ENCODE data around the gene DCC.

The DCC gene

GRCh38 chr18:52588931-52589330 lies 248.9 kb downstream of the DCC start:
- no peak for TF ChIP-seq ZNF384 (IDR thresholded peaks at IDR 0.05)
- no peak for TF ChIP-seq ELF4 (IDR thresholded peaks at IDR 0.05)
- TF ChIP-seq BHLHE40 (IDR thresholded peaks at IDR 0.05; ENCODE audit: borderline replicate concordance): no peak
- TF ChIP-seq FOXM1 (IDR thresholded peaks at IDR 0.05; ENCODE audit: borderline replicate concordance): no peak
- TF ChIP-seq TARDBP (IDR thresholded peaks at IDR 0.05): no peak
- no peak for TF ChIP-seq FOXA1 (IDR thresholded peaks at IDR 0.05)
- TF ChIP-seq HDGF (IDR thresholded peaks at IDR 0.05; ENCODE audit: borderline replicate concordance): no peak
- no peak for TF ChIP-seq SP1 (IDR thresholded peaks at IDR 0.05)
- TF ChIP-seq LEF1 (IDR thresholded peaks at IDR 0.05; ENCODE audit: borderline replicate concordance): no peak
- no peak for TF ChIP-seq NFRKB (IDR thresholded peaks at IDR 0.05)
- no peak for TF ChIP-seq FOXK2 (IDR thresholded peaks at IDR 0.05)
- no peak for DNase-seq (ENCODE audit: extremely low spot score)
- CTCF ChIA-PET: no interaction called here
- POLR2A ChIA-PET: no interaction called here

- no peak for DNase-seq (ENCODE audit: extremely low spot score)
- CTCF ChIA-PET: no interaction called here
- POLR2A ChIA-PET: no interaction called here
- no peak for TF ChIP-seq TARDBP (IDR thresholded peaks at IDR 0.05)
- no peak for TF ChIP-seq FOXA1 (IDR thresholded peaks at IDR 0.05)
- TF ChIP-seq FOXM1 (IDR thresholded peaks at IDR 0.05; ENCODE audit: borderline replicate concordance): no peak
- TF ChIP-seq ZNF384 (IDR thresholded peaks at IDR 0.05): no peak
- no peak for TF ChIP-seq SUZ12 (IDR thresholded peaks at IDR 0.05)
- no peak for TF ChIP-seq HDGF (IDR thresholded peaks at IDR 0.05; ENCODE audit: borderline replicate concordance)
- no peak for TF ChIP-seq CTBP1 (IDR thresholded peaks at IDR 0.05; ENCODE audit: borderline replicate concordance)
- no peak for TF ChIP-seq NFRKB (IDR thresholded peaks at IDR 0.05)
- no peak for TF ChIP-seq L3MBTL2 (conservative IDR thresholded peaks at IDR 0.05)
- no peak for TF ChIP-seq SP1 (IDR thresholded peaks at IDR 0.05)
- no peak for TF ChIP-seq LEF1 (IDR thresholded peaks at IDR 0.05; ENCODE audit: borderline replicate concordance)
- no peak for TF ChIP-seq ARNT (IDR thresholded peaks at IDR 0.05)
- no peak for TF ChIP-seq ELF4 (IDR thresholded peaks at IDR 0.05)
- TF ChIP-seq FOXK2 (IDR thresholded peaks at IDR 0.05): no peak
- TF ChIP-seq PKNOX1 (IDR thresholded peaks at IDR 0.05): no peak
- no peak for TF ChIP-seq BHLHE40 (IDR thresholded peaks at IDR 0.05; ENCODE audit: borderline replicate concordance)
Observed at GRCh38 chr18:52596748-52597435, 256.9 kb downstream of the DCC start.

GRCh38 chr18:52598921-52599320 lies 258.9 kb downstream of the DCC start:
- CTCF ChIA-PET: no interaction called here
- no peak for TF ChIP-seq PKNOX1 (IDR thresholded peaks at IDR 0.05)
- TF ChIP-seq L3MBTL2 (conservative IDR thresholded peaks at IDR 0.05): no peak
- no peak for TF ChIP-seq SP1 (IDR thresholded peaks at IDR 0.05)
- no peak for TF ChIP-seq NFRKB (IDR thresholded peaks at IDR 0.05)
- POLR2A ChIA-PET: no interaction called here
- DNase-seq (ENCODE audit: extremely low spot score): no peak

GRCh38 chr18:52602820-52603219 lies 262.8 kb downstream of the DCC start:
- CTCF ChIA-PET: no interaction called here
- no peak for TF ChIP-seq ELF4 (IDR thresholded peaks at IDR 0.05)
- no peak for TF ChIP-seq L3MBTL2 (conservative IDR thresholded peaks at IDR 0.05)
- no peak for TF ChIP-seq ARNT (IDR thresholded peaks at IDR 0.05)
- no peak for TF ChIP-seq TARDBP (IDR thresholded peaks at IDR 0.05)
- TF ChIP-seq FOXA1 (IDR thresholded peaks at IDR 0.05): no peak
- no peak for TF ChIP-seq SP1 (IDR thresholded peaks at IDR 0.05)
- no peak for TF ChIP-seq SUZ12 (IDR thresholded peaks at IDR 0.05)
- no peak for TF ChIP-seq HDGF (IDR thresholded peaks at IDR 0.05; ENCODE audit: borderline replicate concordance)
- TF ChIP-seq BHLHE40 (IDR thresholded peaks at IDR 0.05; ENCODE audit: borderline replicate concordance): no peak
- no peak for TF ChIP-seq FOXM1 (IDR thresholded peaks at IDR 0.05; ENCODE audit: borderline replicate concordance)
- TF ChIP-seq CTBP1 (IDR thresholded peaks at IDR 0.05; ENCODE audit: borderline replicate concordance): no peak
- TF ChIP-seq LEF1 (IDR thresholded peaks at IDR 0.05; ENCODE audit: borderline replicate concordance): no peak
- TF ChIP-seq ZNF384 (IDR thresholded peaks at IDR 0.05): no peak
- POLR2A ChIA-PET: no interaction called here
- DNase-seq (ENCODE audit: extremely low spot score): no peak

GRCh38 chr18:52605345-52605744 lies 265.3 kb downstream of the DCC start:
- no peak for DNase-seq (ENCODE audit: extremely low spot score)
- TF ChIP-seq PKNOX1 (IDR thresholded peaks at IDR 0.05) (no peak), NFRKB (IDR thresholded peaks at IDR 0.05) (no peak), HDGF (IDR thresholded peaks at IDR 0.05; ENCODE audit: borderline replicate concordance) (no peak), TARDBP (IDR thresholded peaks at IDR 0.05) (no peak), SP1 (IDR thresholded peaks at IDR 0.05) (no peak), SUZ12 (IDR thresholded peaks at IDR 0.05) (no peak), ELF4 (IDR thresholded peaks at IDR 0.05) (no peak), ZNF384 (IDR thresholded peaks at IDR 0.05) (no peak), FOXK2 (IDR thresholded peaks at IDR 0.05) (no peak), FOXA1 (IDR thresholded peaks at IDR 0.05) (no peak), LEF1 (IDR thresholded peaks at IDR 0.05; ENCODE audit: borderline replicate concordance) (no peak), ARNT (IDR thresholded peaks at IDR 0.05) (no peak), L3MBTL2 (conservative IDR thresholded peaks at IDR 0.05) (no peak), FOXM1 (IDR thresholded peaks at IDR 0.05; ENCODE audit: borderline replicate concordance) (no peak), BHLHE40 (IDR thresholded peaks at IDR 0.05; ENCODE audit: borderline replicate concordance) (no peak), CTBP1 (IDR thresholded peaks at IDR 0.05; ENCODE audit: borderline replicate concordance) (no peak)
- POLR2A ChIA-PET: no interaction called here
- CTCF ChIA-PET: interaction anchor here (0.5 kb wide), 1 partner anchor 15 kb away, joined by 3 read pairs; no protein-coding TSS in a partner anchor

- no peak for TF ChIP-seq ZNF384 (IDR thresholded peaks at IDR 0.05)
- no peak for TF ChIP-seq SP1 (IDR thresholded peaks at IDR 0.05)
- no peak for TF ChIP-seq FOXA1 (IDR thresholded peaks at IDR 0.05)
- TF ChIP-seq L3MBTL2 (conservative IDR thresholded peaks at IDR 0.05): no peak
- no peak for TF ChIP-seq PKNOX1 (IDR thresholded peaks at IDR 0.05)
- TF ChIP-seq NFRKB (IDR thresholded peaks at IDR 0.05): no peak
- no peak for TF ChIP-seq TARDBP (IDR thresholded peaks at IDR 0.05)
- no peak for TF ChIP-seq BHLHE40 (IDR thresholded peaks at IDR 0.05; ENCODE audit: borderline replicate concordance)
- no peak for TF ChIP-seq FOXK2 (IDR thresholded peaks at IDR 0.05)
- no peak for TF ChIP-seq FOXM1 (IDR thresholded peaks at IDR 0.05; ENCODE audit: borderline replicate concordance)
- ChIA-PET CTCF (no interaction called here), POLR2A (no interaction called here)
- no peak for DNase-seq (ENCODE audit: extremely low spot score)
Observed at GRCh38 chr18:52607985-52608384, 268.0 kb downstream of the DCC start.

All from HEK293T (cell line).